Stimulated activated CD4-positive, alpha-beta T cell treated with anti-CD3 and anti-CD28 coated beads, TNF-alpha, amount 100 ng/mL, for 4 hours (primary cell): ENCODE results near the gene UBAC1.

Source experiments
- DNase-seq, 3 experiments: peaks; one replicate each; pipeline ENCODE4 v3.0.0-alpha.2; 2020; ENCODE audit warnings: low read depth in 3 of 3

The UBAC1 gene, protein sequence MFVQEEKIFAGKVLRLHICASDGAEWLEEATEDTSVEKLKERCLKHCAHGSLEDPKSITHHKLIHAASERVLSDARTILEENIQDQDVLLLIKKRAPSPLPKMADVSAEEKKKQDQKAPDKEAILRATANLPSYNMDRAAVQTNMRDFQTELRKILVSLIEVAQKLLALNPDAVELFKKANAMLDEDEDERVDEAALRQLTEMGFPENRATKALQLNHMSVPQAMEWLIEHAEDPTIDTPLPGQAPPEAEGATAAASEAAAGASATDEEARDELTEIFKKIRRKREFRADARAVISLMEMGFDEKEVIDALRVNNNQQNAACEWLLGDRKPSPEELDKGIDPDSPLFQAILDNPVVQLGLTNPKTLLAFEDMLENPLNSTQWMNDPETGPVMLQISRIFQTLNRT

DNA sequence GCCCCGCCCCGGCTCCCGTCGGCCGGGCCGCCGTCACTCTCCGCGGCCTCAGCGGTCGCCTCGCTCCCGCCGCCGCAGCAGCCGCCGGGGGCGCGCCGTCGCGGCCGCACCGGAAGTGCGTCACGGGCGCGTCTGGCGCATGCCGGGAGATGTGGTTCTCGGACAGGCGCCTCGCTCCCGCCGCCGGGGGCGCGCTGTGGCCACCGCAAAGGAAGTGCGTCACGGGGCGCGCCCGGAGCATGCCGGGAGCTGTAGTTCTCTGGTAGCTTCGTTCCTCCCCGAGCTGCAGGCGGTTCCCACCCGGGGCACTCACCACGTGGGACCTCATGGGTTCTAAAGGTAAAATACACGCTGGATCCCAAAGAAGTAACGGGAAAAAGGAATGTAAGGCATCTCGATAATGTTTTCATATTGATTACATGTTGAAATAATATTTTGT lies at the start of gene UBAC1:
Gene UBAC1 (minus strand): TSS at position 97 of the 439 bp plus-strand sequence. CDS start 211 bp downstream, outside the sequence.
- peak; percentile 86 to 93 (median 91) for DNase-seq

DNA sequence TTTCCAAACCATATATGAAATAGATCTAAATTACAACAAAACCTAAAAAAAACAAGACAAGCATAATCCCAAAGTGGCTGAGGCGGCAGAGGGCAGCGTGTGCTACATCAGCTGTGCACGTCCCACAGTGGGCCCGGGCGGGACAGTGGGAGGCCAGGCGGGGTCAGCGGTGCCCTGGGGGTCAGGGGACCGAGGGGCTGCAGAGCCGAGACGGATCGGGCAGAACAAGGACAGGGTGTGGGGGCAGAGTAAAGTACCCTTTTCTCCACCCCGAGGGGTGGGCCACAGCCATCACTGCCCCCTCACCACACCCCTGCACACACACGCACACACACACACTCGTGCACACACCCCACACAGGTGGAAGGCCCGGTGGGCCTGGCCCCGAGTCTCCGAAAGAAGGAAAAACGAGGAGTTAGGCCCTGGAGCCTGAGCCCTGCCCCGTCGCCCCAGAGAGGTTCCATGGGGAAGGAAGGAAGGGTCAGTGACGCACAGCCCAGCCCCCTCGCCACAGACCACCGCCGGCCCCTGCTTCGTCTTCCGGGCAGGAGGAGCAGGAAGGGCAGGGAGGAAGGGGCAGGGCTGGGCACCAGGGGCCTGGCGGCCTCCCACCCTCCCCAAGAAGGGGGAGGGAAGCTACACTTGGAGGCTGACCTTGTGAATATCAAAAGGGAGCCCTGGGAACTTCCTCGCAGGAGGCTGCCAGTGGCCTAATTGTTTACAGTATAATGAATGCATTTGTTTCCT lies 49.6 kb upstream of the UBAC1 start:
- DNase-seq, result no peak

DNA sequence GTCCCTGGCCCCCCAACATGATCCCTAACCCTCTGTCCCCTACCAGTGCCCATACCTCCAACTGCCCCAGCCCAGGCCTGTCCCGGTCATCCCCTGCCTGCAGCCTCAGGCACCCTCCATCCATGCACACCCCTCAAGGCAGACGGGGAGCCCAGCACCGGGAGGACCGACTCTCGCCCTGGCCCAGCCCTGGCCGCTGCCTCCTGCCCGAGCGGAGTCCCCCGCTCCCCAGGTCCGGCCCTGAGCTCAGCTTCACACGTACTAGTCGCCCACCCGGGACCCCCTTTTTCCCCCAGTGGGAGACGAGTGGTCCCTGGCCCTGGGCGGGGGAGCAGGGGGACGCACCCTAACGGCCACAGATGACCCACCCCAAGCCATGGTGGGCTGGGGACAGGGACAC lies 49.0 kb upstream of the UBAC1 start:
- no peak for DNase-seq

DNA sequence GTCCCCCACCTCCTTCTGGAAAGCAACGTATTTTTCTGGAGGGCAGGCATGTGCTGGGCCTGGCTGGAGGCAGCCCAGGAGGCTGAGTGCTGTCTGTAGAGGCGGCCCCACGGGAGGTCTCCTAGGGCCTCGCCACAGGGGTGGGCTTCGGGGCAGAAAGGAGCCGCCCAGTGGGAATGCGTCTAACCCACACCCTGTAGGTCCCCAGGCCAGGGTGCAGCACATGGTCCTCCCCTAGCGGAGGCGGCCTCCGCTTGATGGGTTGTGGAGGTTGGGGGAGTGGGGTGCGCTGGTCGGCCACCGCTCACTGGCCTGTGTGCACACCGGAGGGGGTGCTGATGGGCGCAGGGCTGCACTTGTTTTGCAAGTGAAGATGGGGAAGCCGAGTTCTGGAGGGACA lies 48.3 kb upstream of the UBAC1 start:
- DNase-seq, result no peak

DNA sequence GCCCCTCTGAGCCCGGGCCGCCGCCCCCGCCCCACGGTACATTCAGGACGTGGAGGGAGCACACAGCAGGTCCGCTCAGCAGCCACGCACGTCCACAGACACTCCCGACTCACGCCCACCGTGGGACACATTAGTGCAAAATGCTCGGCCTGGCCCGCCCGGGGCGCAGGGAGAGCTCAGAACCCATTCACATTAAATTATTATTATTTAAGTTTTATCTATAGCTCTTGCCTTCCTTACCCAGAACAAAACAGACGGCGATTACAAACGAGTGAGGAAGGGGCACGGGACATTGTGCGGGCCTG lies 47.5 kb upstream of the UBAC1 start:
- DNase-seq, result no peak

DNA sequence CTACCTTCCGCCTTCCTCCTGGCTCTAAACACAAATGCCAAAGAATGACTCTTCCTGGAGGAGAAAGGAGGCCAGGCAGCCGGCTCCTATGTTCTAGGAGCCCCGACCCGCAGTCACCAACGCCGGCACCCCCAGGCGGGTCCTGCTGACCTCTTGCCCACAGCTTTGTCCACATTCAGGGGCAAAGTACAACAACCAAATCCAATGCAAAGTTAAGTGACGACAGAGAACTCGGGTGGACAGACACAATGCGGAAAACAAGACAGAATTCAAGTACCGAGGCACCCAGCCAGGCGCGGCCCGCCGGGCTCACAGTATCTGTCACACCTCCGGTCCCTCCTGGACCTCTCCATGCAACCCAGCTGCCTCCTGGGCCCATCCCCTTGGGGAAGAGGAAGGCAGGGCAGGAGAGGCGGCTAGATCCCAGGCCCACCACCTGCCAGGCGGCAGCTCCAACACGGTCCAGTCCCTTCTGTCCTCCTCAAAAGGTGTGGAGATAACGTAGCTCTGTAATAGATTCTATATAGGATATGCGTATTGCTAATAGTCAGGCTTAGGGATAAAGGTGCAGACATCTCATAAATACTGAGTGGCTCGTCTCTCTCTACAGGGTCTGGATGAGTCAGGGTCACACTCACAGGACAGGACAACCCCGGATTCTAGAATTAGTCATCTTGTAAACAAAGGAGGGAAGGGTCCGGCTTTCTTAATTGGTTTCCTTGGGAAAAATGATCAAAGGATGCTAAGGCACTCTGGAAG lies 46.9 kb upstream of the UBAC1 start:
- no peak for DNase-seq

DNA sequence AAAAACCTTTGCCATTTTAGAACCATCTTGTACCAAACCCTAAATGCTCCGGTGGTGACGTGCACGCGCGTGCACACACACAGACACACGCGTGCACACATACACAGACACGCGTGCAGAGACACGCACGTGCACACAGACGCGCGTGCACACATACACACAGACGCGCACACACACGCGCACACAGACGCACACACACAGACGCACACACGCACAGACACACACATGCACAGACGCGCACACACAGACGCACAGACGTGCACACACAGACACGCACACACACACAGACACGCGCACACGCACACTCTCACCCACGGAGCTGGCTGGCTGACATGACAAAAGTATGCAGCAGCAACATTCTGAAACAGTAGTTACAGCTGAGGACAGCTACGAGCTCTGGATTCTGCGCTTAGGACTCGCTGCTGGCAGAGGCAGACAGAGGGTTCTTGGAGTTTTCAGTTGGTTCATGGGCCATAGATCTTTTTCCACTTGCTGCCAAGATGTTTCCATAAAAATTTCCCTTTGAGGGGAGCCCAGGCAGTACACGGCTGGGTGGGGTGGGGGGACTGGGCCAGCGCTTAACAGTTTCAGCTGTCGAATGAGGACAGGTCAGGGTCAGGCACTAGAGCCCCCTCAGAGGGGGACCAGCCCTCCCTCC lies 46.2 kb upstream of the UBAC1 start:
- no peak for DNase-seq

DNA sequence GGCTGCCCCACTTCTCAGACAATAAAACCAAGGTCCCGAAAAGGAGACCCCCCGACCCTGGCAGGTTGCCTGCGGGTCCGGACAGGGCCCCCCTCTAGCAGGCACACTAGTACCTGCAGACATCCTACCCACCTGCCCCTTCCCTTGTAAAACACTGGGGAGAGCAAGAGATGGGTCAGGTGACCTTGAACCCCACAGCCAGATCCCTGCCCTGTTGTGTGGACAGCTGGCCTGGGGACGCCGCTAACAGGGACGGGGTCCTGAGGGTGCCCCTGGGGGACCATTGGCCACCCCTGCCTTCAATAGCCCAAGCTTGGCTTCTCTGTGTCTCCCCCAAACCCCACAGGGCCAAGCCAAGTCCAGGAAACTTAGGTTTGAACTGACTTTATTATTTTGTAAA lies 45.0 kb upstream of the UBAC1 start:
- DNase-seq, result no peak

DNA sequence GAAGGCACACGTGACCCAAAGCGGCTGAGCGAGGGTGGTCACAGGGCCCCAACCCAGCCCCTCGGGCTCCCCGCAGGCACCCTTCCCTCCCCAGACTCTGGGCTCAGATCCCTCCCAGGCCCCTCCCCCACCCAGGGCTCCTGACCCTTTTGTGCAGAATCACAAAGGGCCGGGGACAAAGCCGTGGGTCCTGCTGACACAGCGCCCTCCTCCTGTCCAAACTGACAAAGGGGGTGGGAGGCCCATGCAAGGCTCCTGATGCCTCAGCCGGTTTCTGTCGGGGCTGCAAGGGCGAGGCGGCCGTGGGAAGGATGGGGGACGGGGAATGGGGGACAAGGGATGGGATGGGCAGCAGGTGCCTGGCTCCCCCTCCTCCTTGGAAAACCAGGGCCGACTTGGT lies 43.5 kb upstream of the UBAC1 start:
- no peak for DNase-seq

DNA sequence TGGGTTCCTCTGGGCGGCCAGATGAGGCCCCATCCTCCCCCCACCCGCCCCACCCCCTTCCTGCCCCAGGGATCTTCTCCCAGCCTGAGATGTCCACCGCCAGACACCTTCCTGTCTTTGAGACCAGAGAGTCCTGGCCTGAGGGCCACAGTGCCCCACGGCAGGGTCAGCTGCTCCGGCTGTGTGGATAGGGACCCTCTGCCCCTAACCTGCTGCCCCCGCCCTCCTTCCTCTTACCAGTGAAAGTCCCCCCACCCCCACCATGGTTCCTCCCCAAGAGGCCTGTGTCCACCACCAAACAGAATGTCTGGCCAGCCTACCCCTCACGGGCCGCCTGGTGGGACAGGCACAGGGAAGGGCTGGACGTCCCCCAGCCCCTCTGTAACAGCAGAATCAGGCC lies 43.0 kb upstream of the UBAC1 start:
- no peak for DNase-seq

DNA sequence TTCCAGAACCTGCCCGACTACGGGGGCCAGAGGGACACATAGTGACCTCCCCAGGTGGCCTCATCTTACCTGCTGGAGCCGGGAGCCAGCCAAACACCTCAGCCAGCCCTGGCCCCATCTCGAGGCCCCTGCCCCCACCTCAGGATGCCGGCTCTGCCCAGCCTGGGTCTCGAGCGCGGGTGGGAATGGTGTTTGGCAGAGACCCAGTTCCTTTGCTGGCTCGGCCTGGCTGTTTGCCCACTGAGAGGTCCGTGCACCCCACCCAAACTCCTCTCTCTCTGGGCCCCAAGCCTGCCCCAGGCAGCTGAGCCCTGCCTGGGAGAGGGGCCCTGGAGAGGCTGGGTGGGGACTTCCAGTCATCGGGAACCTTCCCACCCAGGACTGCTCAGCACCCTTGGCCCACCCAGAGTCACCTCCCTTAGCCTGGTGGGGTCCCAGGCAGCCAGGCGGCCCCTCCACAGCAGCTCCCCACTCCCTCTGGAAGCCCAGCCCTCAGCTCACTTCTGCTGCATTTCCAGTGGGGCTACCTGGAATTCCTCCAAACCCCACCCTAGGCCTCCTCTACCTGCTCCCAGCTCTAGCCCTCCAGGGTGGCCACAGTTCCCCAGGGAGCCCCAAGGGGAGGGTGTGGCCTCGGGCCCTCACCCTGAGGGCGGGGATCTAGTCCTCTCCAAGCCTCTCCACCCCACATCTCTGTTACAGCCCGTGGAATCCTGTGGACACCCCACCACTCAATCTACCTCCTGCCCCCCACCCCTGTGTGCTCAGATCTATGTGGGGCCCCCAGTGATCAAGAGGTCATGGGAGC lies 42.4 kb upstream of the UBAC1 start:
- DNase-seq, result no peak

DNA sequence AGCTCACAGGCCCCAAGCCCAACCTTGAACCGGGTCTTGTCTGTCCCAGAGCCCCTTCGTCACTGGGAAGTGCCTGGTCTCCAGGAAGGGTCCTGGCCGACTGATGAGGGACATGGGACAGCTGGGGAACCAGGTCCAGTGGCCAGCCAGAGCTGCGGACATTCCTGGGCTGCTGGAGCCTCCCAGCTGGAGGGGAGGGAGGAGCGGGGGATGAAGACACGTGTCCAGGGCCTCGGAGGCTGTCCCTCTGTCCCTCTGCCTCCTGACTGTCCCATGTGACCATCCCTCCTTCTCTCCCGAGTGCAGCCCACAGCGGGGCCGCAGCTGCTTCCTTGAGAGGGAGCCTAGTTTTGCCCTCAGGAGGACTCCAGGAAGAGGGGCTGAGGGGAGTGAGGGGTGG lies 41.7 kb upstream of the UBAC1 start:
- no peak for DNase-seq

DNA sequence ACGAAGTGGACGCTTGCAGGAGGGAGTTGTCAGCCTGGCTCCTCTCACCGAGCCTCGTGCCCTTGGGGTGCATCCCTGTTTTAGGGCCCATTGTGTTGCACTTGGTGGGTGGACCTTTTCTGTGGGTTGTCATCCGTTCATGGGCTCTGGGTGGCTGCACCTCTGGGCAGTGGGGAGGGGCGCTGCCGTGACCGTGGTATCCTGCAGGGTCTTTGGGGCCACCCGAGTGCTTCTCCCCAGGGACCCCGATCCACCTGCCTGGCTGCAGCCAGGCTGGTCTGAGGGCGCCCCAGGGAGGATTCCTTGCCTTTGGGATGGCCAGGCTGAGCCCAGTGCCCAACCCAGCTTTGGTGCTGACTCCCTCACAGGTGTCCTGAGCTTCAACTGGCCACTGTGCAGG lies 41.0 kb upstream of the UBAC1 start:
- no peak for DNase-seq

DNA sequence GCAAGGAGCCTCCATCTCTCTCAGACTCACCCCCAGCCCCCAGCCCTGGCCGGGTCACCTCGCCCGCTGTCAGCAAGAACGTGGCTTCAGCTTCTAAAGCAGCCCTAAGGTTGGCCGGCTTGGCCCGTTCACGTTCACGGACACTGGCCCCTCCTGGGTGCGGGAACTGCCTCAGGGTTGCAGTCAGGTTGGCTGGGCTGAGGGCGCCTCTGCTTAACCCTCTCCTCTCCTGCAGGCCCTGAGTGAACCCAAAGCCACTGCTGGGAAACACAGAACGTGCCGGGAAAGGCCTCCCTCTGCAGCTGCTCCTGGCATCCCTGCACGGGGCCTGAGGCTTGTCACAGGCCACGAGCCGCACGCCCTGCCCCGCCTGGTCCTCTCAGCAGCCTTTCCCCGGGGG lies 40.1 kb upstream of the UBAC1 start:
- DNase-seq, result no peak

DNA sequence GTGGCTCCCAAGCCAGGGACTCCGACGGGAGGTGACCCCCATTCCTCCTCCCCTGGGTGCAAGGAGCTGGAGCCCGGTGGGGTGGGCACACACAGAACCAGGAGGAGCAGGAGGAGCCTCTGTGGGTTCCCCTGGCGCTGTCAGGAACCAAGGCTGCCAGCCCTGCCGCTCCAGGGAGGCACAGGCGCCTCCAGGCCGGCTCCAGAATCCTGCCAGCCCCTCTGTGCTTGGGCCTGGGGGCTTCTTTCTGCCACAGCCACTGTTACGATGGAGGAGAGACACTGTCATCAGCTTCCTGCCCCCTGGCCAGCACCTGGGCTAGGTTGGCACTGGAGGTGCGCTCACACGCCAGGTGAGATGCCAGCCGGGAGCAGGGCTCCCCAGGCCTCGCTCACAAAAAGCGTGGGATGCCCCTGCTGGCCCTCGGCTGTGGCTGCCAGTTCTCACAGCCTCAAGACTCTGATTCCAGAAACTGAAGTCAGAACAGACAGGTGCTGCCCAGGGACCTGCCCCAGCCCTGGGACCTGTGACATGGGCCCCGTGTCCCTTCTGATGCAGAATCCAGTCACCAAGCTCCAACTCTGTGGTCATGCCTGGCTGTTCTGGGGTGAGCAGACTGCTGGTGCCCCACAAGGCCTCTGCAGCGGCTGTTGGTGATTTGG lies 37.4 kb upstream of the UBAC1 start:
- DNase-seq, result no peak

DNA sequence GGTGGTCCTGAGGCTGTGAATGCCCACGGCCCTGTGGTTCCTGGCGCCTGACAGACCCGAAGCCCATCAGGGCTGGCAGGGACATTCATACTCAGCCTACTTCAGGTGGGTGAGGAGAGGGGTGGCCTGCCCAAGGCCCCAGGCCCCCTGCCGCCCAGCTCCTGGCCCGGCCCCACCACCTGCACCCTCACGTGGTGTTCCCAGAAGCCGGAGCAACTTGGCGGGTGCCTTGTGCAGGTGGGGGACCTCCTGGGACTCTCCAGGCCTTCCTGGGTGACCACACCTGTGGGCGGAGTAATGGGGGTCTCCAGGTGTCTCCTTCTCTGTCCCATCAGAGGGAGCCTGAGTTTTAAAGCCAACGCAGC lies 36.8 kb upstream of the UBAC1 start:
- DNase-seq, result no peak

DNA sequence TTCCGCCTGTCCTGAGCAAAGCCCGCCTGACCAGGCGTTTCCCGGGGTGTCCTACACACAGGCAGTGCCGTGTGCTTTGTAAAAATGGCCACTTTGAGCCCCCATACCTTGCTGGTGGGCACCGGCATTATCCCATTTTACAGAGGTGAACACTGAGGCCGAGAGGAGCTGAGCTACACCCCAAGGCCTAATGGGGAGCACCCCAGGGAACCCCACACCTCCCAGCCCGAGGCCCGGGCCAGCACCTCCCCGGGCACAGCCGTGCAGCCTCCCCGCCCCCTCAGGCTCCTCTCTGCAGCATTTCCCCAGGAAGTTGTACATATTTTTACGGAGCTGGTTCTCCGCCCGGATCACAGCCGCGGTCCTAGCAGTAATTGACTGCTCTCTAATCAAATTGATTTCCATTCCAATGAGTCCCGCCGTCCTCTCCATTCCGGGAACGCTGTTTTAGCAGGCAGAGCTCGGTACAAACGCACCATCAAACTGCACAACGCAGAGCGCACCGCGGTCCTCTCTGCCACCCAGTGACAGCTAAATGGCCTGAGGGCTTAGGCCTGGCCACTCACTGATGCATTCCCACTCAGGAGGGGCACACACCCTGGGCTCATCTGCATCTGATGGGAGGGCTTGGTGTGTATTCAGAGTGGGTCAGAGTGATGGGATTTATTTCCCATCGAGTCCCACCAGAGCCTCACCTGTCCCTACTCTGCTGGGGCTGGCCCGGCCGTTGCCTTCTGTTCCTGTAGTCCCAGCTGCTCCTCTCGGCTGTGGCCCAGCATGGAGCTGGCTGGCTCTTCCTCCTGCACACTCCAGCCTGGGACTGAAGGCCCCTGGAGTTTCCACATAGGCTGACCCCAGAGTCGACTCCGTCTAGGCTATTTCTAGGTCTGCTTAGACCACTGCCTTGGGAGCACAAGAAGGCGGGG lies 36.2 kb upstream of the UBAC1 start:
- no peak for DNase-seq

DNA sequence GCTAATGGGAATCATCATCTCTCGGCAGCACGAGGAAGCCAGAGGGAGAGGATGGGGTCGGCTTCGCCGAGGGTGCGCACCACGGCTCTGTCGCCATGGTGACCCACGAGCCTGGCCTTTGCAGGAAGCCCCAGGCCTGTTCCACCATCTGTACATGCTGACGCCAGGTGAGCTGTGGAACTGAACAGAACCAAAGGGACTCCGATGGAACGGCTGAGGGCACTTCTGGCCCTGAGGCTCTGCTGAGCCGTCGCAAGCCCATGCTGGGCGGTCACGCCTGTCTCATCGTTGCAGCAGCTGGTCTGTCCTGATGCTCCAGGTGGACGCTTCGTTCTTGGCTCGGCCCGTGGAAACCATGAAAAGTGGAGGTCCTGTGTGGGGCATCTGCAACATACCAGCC lies 34.6 kb upstream of the UBAC1 start:
- DNase-seq, result no peak

DNA sequence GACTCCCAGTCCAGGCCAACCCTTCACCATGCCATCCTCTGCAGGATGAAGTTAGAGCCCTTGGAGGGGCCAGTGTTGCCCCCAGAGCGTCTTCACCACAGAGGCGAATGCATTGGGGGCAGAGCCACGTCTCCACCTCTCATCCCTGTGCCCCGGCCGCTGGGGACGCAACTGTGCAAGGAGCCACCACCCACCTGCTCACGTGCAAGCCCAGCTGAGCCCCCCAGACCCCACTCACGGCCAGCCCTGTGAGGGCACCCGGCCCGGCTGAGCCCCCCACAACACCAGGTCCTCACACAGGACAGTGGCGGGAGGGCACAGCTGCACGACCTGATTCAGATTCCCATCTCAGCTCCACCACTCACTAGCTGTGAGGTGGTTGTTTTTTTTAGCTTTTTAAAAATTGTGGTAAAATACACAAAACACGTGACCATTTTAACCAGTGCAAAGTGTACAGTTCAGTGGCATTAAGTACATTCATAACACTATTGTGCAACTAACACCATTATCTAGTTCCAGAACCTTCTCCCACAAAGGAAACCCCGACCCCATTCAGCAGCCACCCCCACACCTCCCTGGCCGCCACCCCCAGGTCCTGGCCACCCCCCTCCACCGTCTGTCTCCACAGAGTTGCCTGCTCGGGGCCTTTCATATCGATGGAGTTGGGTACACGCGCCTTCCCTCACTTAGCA lies 33.5 kb upstream of the UBAC1 start:
- DNase-seq, result no peak
